GM12878 (cell line): ENCODE measurements around the gene SAFB. TPM values are rescaled to one million over a fixed set of nuclear protein-coding genes. Genes with fewer than 3 reads are reported as not detected.

Source experiments
- ATAC-seq: fragments of 200-7000 bp; cut with Tn5 transposase; 3 replicates; pipeline ENCODE4 v1.9.1; 2020; ENCODE audit warnings: mild to moderate bottlenecking, moderate library complexity
- BruUV-seq: library from RNA; stranded (reverse); fragments of 400-500 nt; replicated peaks from 2 replicates; lab custom pipeline; 2021; lab: Mats Ljungman, UMichigan
- CTCF ChIA-PET: fragments of 300-600 bp; sonication (Branson Sonifier 250); formaldehyde crosslinking; extraction: SDS; loops from one replicate; lab custom pipeline; 2021; ENCODE audit warnings: inconsistent platforms; lab: Yijun Ruan, JAX
- POLR2A ChIA-PET: fragments of 350-600 bp; formaldehyde crosslinking; extraction: SDS; loops from one replicate; lab custom pipeline; 2021; ENCODE audit warnings: inconsistent platforms; lab: Charles Lee
- RAD21 ChIA-PET: fragments of 300-600 bp; sonication (Branson Sonifier 250); formaldehyde crosslinking; loops from one replicate; lab custom pipeline; 2023; ENCODE audit warnings: antibody characterized with exemption; ENCODE audit not compliant: unreplicated experiment; lab: Charles Lee
- SMC1A ChIA-PET: fragments of 300-600 bp; sonication (Branson Sonifier 250); formaldehyde crosslinking; loops from one replicate; lab custom pipeline; 2023; ENCODE audit not compliant: unreplicated experiment, uncharacterized antibody; lab: Charles Lee
- DNase-seq: peaks from one replicate; pipeline ENCODE4 v3.0.0-alpha.2; 2011; ENCODE audit warnings: low read depth, low spot score
- FAIRE-seq: peaks from 3 replicates; lab custom pipeline; 2011; peaks lifted over from hg19 to GRCh38; lab: Jason Lieb, UNC
- H2AFZ ChIP-seq: 2 replicates; pipeline ENCODE4 v1.6.0; 2011; ENCODE audit warnings: low read depth, low read length, control low read depth; ENCODE audit not compliant: control insufficient read depth
- H3K27ac ChIP-seq: 2 replicates; pipeline ENCODE4 v1.5.1; 2011; ENCODE audit warnings: control low read depth; ENCODE audit not compliant: control insufficient read depth, insufficient read depth
- H3K27me3 ChIP-seq, 2 experiments: replicated peaks in 1 of 2; 2 replicates each; pipeline versions ENCODE4 v1.6.0 to v1.6.1; 2011; ENCODE audit warnings: low read length in 1 of 2; ENCODE audit not compliant: control insufficient read depth in 2 of 2, insufficient read depth in 2 of 2
- H3K36me3 ChIP-seq, 2 experiments: 2 replicates each; pipeline ENCODE4 v1.5.1; 2011; ENCODE audit warnings: low read length in 1 of 2; ENCODE audit not compliant: control insufficient read depth in 2 of 2, insufficient read depth in 2 of 2
- H3K4me1 ChIP-seq: 2 replicates; pipeline ENCODE4 v1.6.1; 2011; ENCODE audit warnings: mild to moderate bottlenecking, low read length, moderate library complexity, mixed read lengths; ENCODE audit not compliant: control insufficient read depth, insufficient read depth
- H3K4me2 ChIP-seq: 2 replicates; pipeline ENCODE4 v1.6.0; 2011; ENCODE audit warnings: control low read depth; ENCODE audit not compliant: control insufficient read depth, insufficient read depth
- H3K4me3 ChIP-seq: fragments of 200-600 bp; sonication (generic); 2 replicates; pipeline ENCODE4 v1.5.1; 2016
- H3K79me2 ChIP-seq: 2 replicates; pipeline ENCODE4 v1.6.0; 2011; ENCODE audit warnings: low read length; ENCODE audit not compliant: control insufficient read depth, insufficient read depth
- H3K9ac ChIP-seq: 2 replicates; pipeline ENCODE4 v1.8.0; 2011; ENCODE audit warnings: low read length, control low read depth, mixed read lengths; ENCODE audit not compliant: control insufficient read depth, insufficient read depth
- H3K9me3 ChIP-seq: replicated peaks from 3 replicates; pipeline ENCODE4 v1.5.1; 2011; ENCODE audit warnings: mild to moderate bottlenecking, low read length; ENCODE audit not compliant: control insufficient read depth, insufficient read depth
- H4K20me1 ChIP-seq: 2 replicates; pipeline ENCODE4 v1.6.0; 2011; ENCODE audit not compliant: control insufficient read depth, insufficient read depth
- ATF7 ChIP-seq: fragments of 450-650 bp; IDR thresholded peaks from 2 replicates; pipeline ENCODE4 v1.6.1; 2016; ENCODE audit warnings: low read depth, mild to moderate bottlenecking
- CBX3 ChIP-seq: fragments of 200-600 bp; sonication (generic); IDR thresholded peaks from 2 replicates; pipeline ENCODE4 v1.6.1; 2016; ENCODE audit warnings: low read depth, borderline replicate concordance
- CBX5 ChIP-seq: sonication (generic); IDR thresholded peaks from 2 replicates; pipeline ENCODE4 v1.6.1; 2016; ENCODE audit warnings: low read depth, moderate library complexity, mild to moderate bottlenecking, inconsistent platforms
- CHD1 ChIP-seq: IDR thresholded peaks from 2 replicates; pipeline ENCODE4 v1.6.1; 2012; ENCODE audit warnings: low read depth, low read length, improper control_type of control experiment
- CHD2 ChIP-seq: IDR thresholded peaks from 2 replicates; pipeline ENCODE4 v1.6.1; 2011; ENCODE audit warnings: low read depth, low read length, improper control_type of control experiment, borderline replicate concordance
- CHD4 ChIP-seq: fragments of 200-600 bp; sonication (generic); IDR thresholded peaks from 2 replicates; pipeline ENCODE4 v1.6.1; 2016; ENCODE audit warnings: mild to moderate bottlenecking
- ETV6 ChIP-seq, 2 experiments: fragments of 450-650 bp in 1 of 2; IDR thresholded peaks in 1 of 2; conservative IDR thresholded peaks in 1 of 2; 2 replicates each; pipeline ENCODE4 v1.6.1; 2014; ENCODE audit warnings: antibody characterized with exemption in 1 of 2, borderline replicate concordance in 1 of 2, low read depth in 1 of 2, mild to moderate bottlenecking in 1 of 2, moderate library complexity in 1 of 2
- GABPA ChIP-seq: IDR thresholded peaks from 2 replicates; pipeline ENCODE4 v1.6.1; 2014; ENCODE audit warnings: antibody characterized with exemption, low read depth, mild to moderate bottlenecking, inconsistent platforms
- KLF5 ChIP-seq: fragments of 450-650 bp; IDR thresholded peaks from 2 replicates; pipeline ENCODE4 v1.6.1; 2014; ENCODE audit warnings: mild to moderate bottlenecking; ENCODE audit not compliant: partially characterized antibody
- MAX ChIP-seq: IDR thresholded peaks from 2 replicates; pipeline ENCODE4 v1.6.1; 2012; ENCODE audit warnings: low read depth, low read length, improper control_type of control experiment
- MTA2 ChIP-seq: fragments of 450-650 bp; IDR thresholded peaks from 2 replicates; pipeline ENCODE4 v1.6.1; 2016; ENCODE audit warnings: low read depth, mild to moderate bottlenecking, moderate library complexity
- MXI1 ChIP-seq: fragments of 150-350 bp; IDR thresholded peaks from 2 replicates; pipeline ENCODE4 v1.6.1; 2011; ENCODE audit warnings: low read depth, mild to moderate bottlenecking, inconsistent platforms, low read length, improper control_type of control experiment
- NFIC ChIP-seq: IDR thresholded peaks from 2 replicates; pipeline ENCODE4 v1.6.1; 2012; ENCODE audit warnings: low read depth, mild to moderate bottlenecking, inconsistent platforms, low read length, moderate library complexity
- POLR2AphosphoS5 ChIP-seq: IDR thresholded peaks from 2 replicates; pipeline ENCODE4 v1.6.1; 2011; ENCODE audit warnings: mild to moderate bottlenecking, low read length, inconsistent platforms
- SKIL ChIP-seq: fragments of 450-650 bp; IDR thresholded peaks from 2 replicates; pipeline ENCODE4 v1.6.1; 2017; ENCODE audit warnings: mild to moderate bottlenecking, low read depth, inconsistent platforms; ENCODE audit not compliant: poor library complexity, severe bottlenecking
- SREBF1 ChIP-seq: IDR thresholded peaks from 2 replicates; pipeline ENCODE4 v1.6.1; 2012; ENCODE audit warnings: mild to moderate bottlenecking, low read length
- TCF3 ChIP-seq: IDR thresholded peaks from 2 replicates; pipeline ENCODE4 v1.6.1; 2012; ENCODE audit warnings: low read depth, mild to moderate bottlenecking, low read length, borderline replicate concordance; ENCODE audit not compliant: insufficient read depth
- ZSCAN29 ChIP-seq: fragments of 450-650 bp; IDR thresholded peaks from 2 replicates; pipeline ENCODE4 v1.6.1; 2017; ENCODE audit warnings: mild to moderate bottlenecking, moderate library complexity
- WGBS: methylation state at CpG from one replicate; pipeline ENCODE4 v1.1.6; 2016; ENCODE audit warnings: low lambda C conversion rate; ENCODE audit not compliant: insufficient replicate concordance, insufficient coverage; ENCODE audit errors: missing lambda C conversion rate; 5-methylcytosine and 5-hydroxymethylcytosine counted together
- in situ Hi-C: fragments of 300-500 bp; cut with MboI; formaldehyde crosslinking; loops from 9 replicates; pipeline ENCODE4 v1.14.3; 2018; ENCODE audit warnings: mixed read lengths
- intact Hi-C: fragments of 100-400 bp; cut with micrococcal nuclease; formaldehyde crosslinking; loops from one replicate; pipeline ENCODE4 v1.14.2; 2022; ENCODE audit not compliant: unreplicated experiment
- polyA plus RNA-seq, 11 experiments: library from polyadenylated mRNA; depleted of rRNA in 4 of 11; unstranded in 6 of 11; stranded (reverse) in 5 of 11; fragments of >200 nt; fragmentation: Nextera tagmentation in 4 of 11; fragmentation: Illumina TruSeq in 1 of 11; extraction: Ambion mirVana in 4 of 11; extraction: Trizol in 1 of 11; gene quantifications; 1 replicate in 1 of 11; 2 replicates in 10 of 11; pipeline versions ENCODE4 v1.2.1 to v1.2.3, GENCODE V29; 2011 to 2016; ENCODE audit warnings: inconsistent platforms in 2 of 11, missing spikeins in 2 of 11, low read depth in 1 of 11
- total RNA-seq, 4 experiments: library from RNA; depleted of rRNA in 3 of 4; stranded (reverse); fragments of >200 nt in 3 of 4; fragmentation: Illumina TruSeq in 1 of 4; extraction: Trizol in 1 of 4; gene quantifications; 2 replicates each; pipeline versions ENCODE4 v1.2.1 to v1.2.3, GENCODE V29; 2013 to 2021

SAFB gene
- total and polyA plus RNA-seq, 10 of the 15 experiments (the other 5 are each of a cell fraction or from before 2014, with no cell fraction given): 1.6 to 131 (median 61.2) TPM

- no peak for ATAC-seq
- H3K9ac ChIP-seq: no peak overlapping the region
- ChIA-PET POLR2A (no interaction called here), SMC1A (no interaction called here), CTCF (interaction anchor here (1.1 kb wide), 1 partner anchor 11 kb away, joined by 3 read pairs; no protein-coding TSS in a partner anchor), RAD21 (no interaction called here)
- H3K27ac ChIP-seq: no peak overlapping the region
- BruUV-seq: no TSS peak
- no peak overlapping the region for H2AFZ ChIP-seq
- no peaks in the 10 kb centered on the region for H3K9me3 ChIP-seq
- no peak overlapping the region for H3K4me3 ChIP-seq
- peaks cover 5% of the 10 kb centered on the region for H3K4me1 ChIP-seq
- FAIRE-seq: no peak
- in situ Hi-C loops (no loop called here), intact Hi-C loops (no loop called here)
- H3K27me3 ChIP-seq: no peaks in the 10 kb centered on the region
- DNase-seq: no peak
- no peak overlapping the region for H3K4me2 ChIP-seq
- H3K79me2 ChIP-seq: no peaks in the 10 kb centered on the region
- 95% methylated on average over 22 of the region's 22 CpGs for WGBS
- peaks cover 3% of the 10 kb centered on the region; the same call in 1 of the 2 replicates for H4K20me1 ChIP-seq
- peaks cover 26 to 64% of the 10 kb centered on the region in 2 experiments for H3K36me3 ChIP-seq
- TF ChIP-seq ATF7 (no peak), SREBF1 (no peak), CHD1 (no peak), MTA2 (no peak), POLR2AphosphoS5 (no peak), MXI1 (no peak), CBX5 (no peak), GABPA (no peak), ZSCAN29 (no peak), CHD4 (no peak), SKIL (no peak), KLF5 (no peak), ETV6 (conservative IDR thresholded peaks at IDR 0.05 in 1 of 2, IDR thresholded peaks at IDR 0.05 in 1 of 2; ENCODE audit: borderline replicate concordance in 1 of 2, low read depth in 1 of 2) (no peak), NFIC (no peak), MAX (no peak), CHD2 (no peak), TCF3 (no peak), CBX3 (no peak)
These were observed 32.6 kb upstream of the SAFB start for GRCh38 chr19:5590151-5590864.
